NT2/D1 (cell line): Measurements from ENCODE around the gene EXTL1.
"Not testable (repeated sequence)": the region's sequence is repeated elsewhere in the genome, so short reads cannot be mapped to it uniquely, and the experiment has no call there.

Source experiments
- DNase-seq: peaks from one replicate; pipeline ENCODE4 v3.0.0-alpha.2; 2011; ENCODE audit warnings: low read depth, low spot score
- H3K27me3 ChIP-seq: 2 replicates; pipeline ENCODE4 v1.6.0; 2011; ENCODE audit warnings: mild to moderate bottlenecking; ENCODE audit not compliant: insufficient read length, insufficient read depth
- H3K36me3 ChIP-seq: 2 replicates; pipeline ENCODE4 v1.6.1; 2011; ENCODE audit warnings: mild to moderate bottlenecking, low read length, mixed read lengths; ENCODE audit not compliant: insufficient read depth, insufficient read length
- H3K4me1 ChIP-seq: 2 replicates; pipeline ENCODE4 v1.5.1; 2011; ENCODE audit not compliant: insufficient read depth, insufficient read length
- H3K4me3 ChIP-seq: 2 replicates; pipeline ENCODE4 v1.5.1; 2011; ENCODE audit warnings: low read depth; ENCODE audit not compliant: insufficient read length
- H3K9ac ChIP-seq: 2 replicates; pipeline ENCODE4 v1.6.0; 2011; ENCODE audit warnings: low read depth; ENCODE audit not compliant: insufficient read length
- H3K9me3 ChIP-seq: 2 replicates; pipeline ENCODE4 v1.5.1; 2011; ENCODE audit warnings: mild to moderate bottlenecking, low read length; ENCODE audit not compliant: insufficient read depth
- SUZ12 ChIP-seq: IDR thresholded peaks from 2 replicates; pipeline ENCODE4 v1.6.1; 2011; ENCODE audit not compliant: insufficient read length, insufficient read depth; ENCODE audit errors: extremely low read depth
- YY1 ChIP-seq: IDR thresholded peaks from 2 replicates; pipeline ENCODE4 v1.6.1; 2011; ENCODE audit not compliant: insufficient read length, insufficient read depth
- ZNF274 ChIP-seq: IDR thresholded peaks from 2 replicates; pipeline ENCODE4 v1.6.1; 2011; ENCODE audit warnings: mild to moderate bottlenecking, low read depth, low read length

The EXTL1 gene

DNA sequence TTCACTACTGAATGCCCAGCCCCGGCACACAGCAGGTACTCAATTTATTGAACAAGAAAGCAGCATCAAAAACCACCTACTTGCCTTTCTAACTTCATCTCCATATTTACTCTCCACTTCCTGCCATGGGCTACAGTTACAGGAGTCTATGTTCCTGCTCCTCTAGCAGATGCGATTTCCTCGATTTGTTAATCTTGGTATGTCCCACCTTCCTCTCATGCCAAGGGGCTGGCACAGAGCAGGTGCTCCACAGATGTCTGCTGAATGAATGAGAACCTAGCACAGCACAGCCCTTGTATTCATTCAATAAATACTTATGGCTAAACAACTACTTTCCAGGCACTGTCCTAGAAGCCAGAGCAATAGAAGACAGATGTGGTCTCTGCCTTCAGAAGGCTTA is 35.9 kb upstream of the EXTL1 start:
- H3K36me3 ChIP-seq: peaks cover 87% of the 10 kb centered on the region
- H3K27me3 ChIP-seq: no peaks in the 10 kb centered on the region
- H3K9me3 ChIP-seq: no peaks in the 10 kb centered on the region
- H3K4me3 ChIP-seq: no peak overlapping the region
- TF ChIP-seq YY1: no peak
- no peak for TF ChIP-seq ZNF274
- no peak for TF ChIP-seq SUZ12
- H3K9ac ChIP-seq: no peak overlapping the region
- H3K4me1 ChIP-seq: no peaks in the 10 kb centered on the region
- no peak for DNase-seq

DNA sequence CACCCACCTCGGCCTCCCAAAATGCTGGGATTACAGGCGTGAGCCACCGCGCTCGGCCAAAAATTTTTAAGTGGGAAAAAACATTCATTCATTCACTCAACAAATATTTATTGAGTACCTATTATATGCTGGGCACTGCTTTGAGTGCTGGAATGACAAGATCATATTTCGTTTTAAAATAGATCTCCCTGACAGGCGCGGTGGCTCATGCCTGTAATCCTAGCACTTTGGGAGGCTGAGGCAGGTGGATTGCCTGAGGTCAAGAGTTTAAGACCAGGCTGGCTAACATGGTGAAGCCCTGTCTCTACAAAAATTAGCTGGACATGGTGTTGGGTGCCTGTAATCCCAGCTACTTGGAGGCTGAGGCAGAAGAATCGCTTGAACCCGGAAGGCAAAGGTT is 34.8 kb upstream of the EXTL1 start:
- H3K9me3 ChIP-seq, H3K9ac ChIP-seq, H3K4me1 ChIP-seq, H3K27me3 ChIP-seq, H3K4me3 ChIP-seq, DNase-seq: not testable (repeated sequence)
- peaks cover 79% of the 10 kb centered on the region for H3K36me3 ChIP-seq

DNA sequence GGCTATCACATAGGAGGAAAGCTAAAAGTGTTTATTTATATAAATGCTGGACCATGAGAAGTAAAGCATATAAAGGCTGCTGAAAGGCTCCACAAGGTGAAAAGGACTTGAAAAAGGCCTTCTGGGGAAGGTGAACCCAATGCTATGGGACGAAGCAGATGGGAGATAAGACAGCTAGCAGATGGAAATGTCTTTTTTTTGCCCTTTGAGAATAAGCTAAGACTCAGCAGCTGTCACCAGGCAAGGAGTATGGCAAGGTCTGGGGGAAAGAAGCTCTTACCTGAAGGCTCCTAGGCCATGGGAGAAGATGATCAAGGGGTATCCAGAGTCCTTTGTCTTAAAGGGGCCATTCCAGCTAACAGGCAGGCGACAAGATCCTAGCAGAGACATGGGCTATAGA is 33.6 kb upstream of the EXTL1 start:
- no peak for DNase-seq
- no peak for TF ChIP-seq SUZ12
- no peak for TF ChIP-seq ZNF274
- TF ChIP-seq YY1: no peak
- H3K27me3 ChIP-seq: no peaks in the 10 kb centered on the region
- no peaks in the 10 kb centered on the region for H3K4me1 ChIP-seq
- H3K9me3 ChIP-seq: no peaks in the 10 kb centered on the region
- no peak overlapping the region for H3K9ac ChIP-seq
- peaks cover 72% of the 10 kb centered on the region for H3K36me3 ChIP-seq
- H3K4me3 ChIP-seq: no peak overlapping the region

DNA sequence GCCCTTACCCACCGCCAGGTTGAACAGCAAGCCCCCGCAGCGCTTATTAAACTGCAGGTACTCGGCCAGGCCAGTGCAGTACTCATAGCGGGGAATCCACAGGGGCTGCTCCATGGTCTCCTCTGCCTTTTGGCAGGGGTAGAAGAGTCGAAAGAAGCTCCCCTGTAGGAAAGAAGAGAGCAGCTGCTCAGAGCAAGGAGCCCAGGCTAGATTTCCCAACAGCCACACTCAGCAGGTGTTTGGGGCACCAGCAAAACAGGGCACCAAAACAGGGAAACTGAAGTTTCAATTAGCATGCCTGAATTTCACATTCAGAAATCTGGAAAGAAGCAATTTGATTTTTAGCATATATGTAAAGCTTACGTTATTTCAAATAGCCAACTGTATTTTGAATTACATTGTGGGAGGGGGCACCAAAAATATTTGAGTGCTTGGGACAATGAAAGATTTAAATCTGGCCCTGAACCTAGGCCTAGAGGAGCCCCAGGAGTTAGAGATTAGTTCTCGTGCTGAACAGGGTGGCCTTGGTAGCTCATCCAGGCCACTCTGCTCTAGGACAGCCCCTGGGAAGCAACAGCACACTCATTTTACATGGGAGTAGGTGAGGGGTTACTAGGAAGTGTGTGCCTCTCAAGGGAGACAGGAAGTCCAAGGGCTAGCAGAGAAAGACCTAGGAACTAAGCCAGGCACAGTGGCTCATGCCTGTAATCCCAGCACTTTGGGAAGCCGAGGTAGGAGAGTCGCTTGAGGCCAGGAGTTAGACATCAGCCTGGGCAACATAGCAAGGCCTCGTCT is 31.9 kb upstream of the EXTL1 start:
- TF ChIP-seq ZNF274 (no peak), SUZ12 (no peak), YY1 (no peak)
- Histone ChIP-seq H3K27me3 (no peaks in the 10 kb centered on the region), H3K9ac (no peak overlapping the region), H3K4me1 (no peaks in the 10 kb centered on the region), H3K4me3 (no peak overlapping the region), H3K9me3 (no peaks in the 10 kb centered on the region), H3K36me3 (peaks cover 64% of the 10 kb centered on the region)
- no peak for DNase-seq

DNA sequence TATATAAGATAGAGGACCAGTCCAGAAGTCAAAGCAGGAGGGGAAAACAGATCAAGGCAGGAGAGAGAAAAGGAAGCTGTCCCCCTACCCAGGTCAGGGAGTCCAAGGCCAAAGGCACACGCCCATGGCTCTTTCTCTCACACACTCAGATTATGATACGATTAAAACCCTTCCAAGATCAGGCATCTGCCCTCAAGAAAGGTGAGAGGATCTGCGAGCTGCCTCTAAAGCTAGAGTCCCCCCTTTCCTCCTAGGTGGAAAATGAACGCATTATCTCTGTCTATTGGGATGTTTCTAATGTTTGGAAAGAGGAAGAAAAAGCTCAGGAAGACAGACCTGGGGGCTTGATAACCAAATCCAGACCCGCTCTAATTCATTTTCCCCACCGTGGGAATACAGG is 31.3 kb upstream of the EXTL1 start:
- H3K4me1 ChIP-seq: no peaks in the 10 kb centered on the region
- H3K27me3 ChIP-seq: no peaks in the 10 kb centered on the region
- H3K9ac ChIP-seq: no peak overlapping the region
- no peak overlapping the region for H3K4me3 ChIP-seq
- no peaks in the 10 kb centered on the region for H3K9me3 ChIP-seq
- DNase-seq: no peak
- peaks cover 62% of the 10 kb centered on the region for H3K36me3 ChIP-seq
- TF ChIP-seq ZNF274 (no peak), SUZ12 (no peak)

DNA sequence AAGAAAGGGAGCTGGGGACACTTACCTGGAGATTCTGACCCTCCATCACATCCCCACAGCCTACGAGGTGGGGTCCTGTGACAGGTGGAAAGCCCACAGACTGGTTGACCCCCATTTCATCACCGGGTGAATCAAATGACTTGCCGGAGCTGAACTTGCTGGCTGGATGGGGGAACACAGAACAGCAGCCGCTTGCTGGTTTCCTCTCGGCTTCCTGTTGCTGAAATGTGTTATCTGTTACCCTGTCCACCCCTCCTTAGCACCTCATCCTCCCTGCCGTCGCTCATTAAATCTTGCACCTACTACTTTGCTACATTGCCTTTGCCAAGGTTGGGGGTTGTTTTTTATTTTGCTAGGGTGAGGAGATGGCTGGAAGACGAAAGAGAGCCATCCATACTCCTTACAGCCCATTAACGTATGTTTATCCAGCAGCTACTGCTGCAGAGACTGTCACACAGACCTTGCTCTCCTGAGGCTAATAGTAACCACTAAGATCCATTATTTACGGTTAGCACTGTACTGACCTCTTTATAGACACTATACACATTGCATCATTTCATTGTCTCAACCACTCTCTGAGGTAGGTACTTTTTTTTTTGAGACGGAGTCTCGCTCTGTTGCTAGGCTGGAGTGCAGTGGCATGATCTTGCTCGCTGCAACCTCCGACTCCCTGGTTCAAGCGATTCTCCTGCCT is 30.7 kb upstream of the EXTL1 start:
- TF ChIP-seq ZNF274: no peak
- no peak for TF ChIP-seq YY1
- no peak for TF ChIP-seq SUZ12
- H3K9me3 ChIP-seq: no peaks in the 10 kb centered on the region
- no peaks in the 10 kb centered on the region for H3K4me1 ChIP-seq
- H3K9ac ChIP-seq: no peak overlapping the region
- H3K36me3 ChIP-seq: peaks cover 56% of the 10 kb centered on the region
- H3K4me3 ChIP-seq: no peak overlapping the region
- no peak for DNase-seq
- no peaks in the 10 kb centered on the region for H3K27me3 ChIP-seq

DNA sequence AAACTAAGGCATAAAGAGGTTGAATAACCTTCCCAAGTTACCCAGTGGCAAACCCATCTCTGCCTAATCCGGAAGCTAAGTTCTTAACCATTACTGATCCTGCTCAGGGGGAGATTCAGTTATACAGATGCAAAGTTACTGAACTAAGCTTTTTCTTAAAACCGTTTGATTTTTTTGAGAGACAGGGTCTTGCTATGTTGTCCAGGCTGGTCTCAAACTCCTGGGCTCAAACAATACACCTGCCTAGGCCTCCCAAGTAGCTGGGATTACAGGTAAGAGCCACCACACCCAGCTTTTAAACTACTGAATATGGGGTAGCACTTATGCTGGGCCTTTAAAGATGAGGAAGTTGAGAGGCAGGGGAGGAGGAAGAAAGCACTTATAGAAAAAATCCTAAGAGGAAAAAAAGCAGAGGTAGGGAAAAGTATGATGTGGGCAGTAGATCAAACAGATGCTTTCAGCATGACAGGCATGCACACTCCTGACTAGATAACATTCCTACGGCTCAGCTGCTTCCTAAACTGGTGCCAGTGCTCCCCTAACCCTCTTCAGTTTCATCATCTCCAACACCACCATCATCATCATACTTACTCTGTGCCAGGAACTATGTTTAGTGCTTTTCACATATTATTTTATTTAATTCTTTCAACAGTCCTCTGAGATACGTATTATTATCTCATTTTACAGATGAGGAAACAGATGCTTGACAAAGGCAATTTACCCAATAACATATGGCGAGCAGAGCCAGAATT is 29.5 kb upstream of the EXTL1 start:
- DNase-seq: no peak

More for the DNA sequence above, 29.5 kb upstream of the EXTL1 start:
- Histone ChIP-seq H3K9me3 (no peaks in the 10 kb centered on the region), H3K27me3 (no peaks in the 10 kb centered on the region), H3K4me1 (peaks cover 2% of the 10 kb centered on the region), H3K4me3 (no peak overlapping the region), H3K36me3 (peaks cover 52% of the 10 kb centered on the region), H3K9ac (no peak overlapping the region)
- no peak for TF ChIP-seq YY1
- TF ChIP-seq ZNF274: no peak
- no peak for TF ChIP-seq SUZ12
